Fibroblast of lung (primary cell): ENCODE measurements around the gene NRDE2. TPM values are rescaled to one million over a fixed set of nuclear protein-coding genes. Genes with fewer than 3 reads are reported as not detected.

Source experiments
- DNase-seq, 2 donors: peaks; one replicate each; pipeline versions ENCODE4 v3.0.0 to v3.0.0-alpha.2; 2010; ENCODE audit warnings: low read depth in 2 of 2
- H2AFZ ChIP-seq: 2 replicates; pipeline ENCODE4 v1.5.1; 2012; ENCODE audit warnings: low read length, control low read depth, inconsistent platforms
- H3K27ac ChIP-seq: 2 replicates; pipeline ENCODE4 v1.5.1; 2011; ENCODE audit warnings: low read length, control low read depth; ENCODE audit not compliant: insufficient read depth
- H3K27me3 ChIP-seq: 2 replicates; pipeline ENCODE4 v1.5.1; 2011; ENCODE audit warnings: mild to moderate bottlenecking, low read length; ENCODE audit not compliant: control insufficient read depth, insufficient read depth
- H3K36me3 ChIP-seq: 2 replicates; pipeline ENCODE4 v1.5.1; 2011; ENCODE audit warnings: low read length; ENCODE audit not compliant: control insufficient read depth, insufficient read depth
- H3K4me1 ChIP-seq: 2 replicates; pipeline ENCODE4 v1.5.1; 2011; ENCODE audit warnings: low read length; ENCODE audit not compliant: control insufficient read depth, insufficient read depth; ENCODE audit errors: extremely low read depth
- H3K4me2 ChIP-seq: 2 replicates; pipeline ENCODE4 v1.5.1; 2011; ENCODE audit warnings: low read length, control low read depth; ENCODE audit not compliant: insufficient read depth; ENCODE audit errors: extremely low read depth
- H3K4me3 ChIP-seq, 4 experiments: fragments of 200-600 bp in 1 of 4; sonication (generic) in 1 of 4; replicated peaks in 1 of 4; 2 replicates each; pipeline ENCODE4 v1.5.1; 2011 to 2016; ENCODE audit warnings: low read length in 4 of 4, low read depth in 3 of 4, mild to moderate bottlenecking in 3 of 4, control low read depth in 2 of 4, inconsistent platforms in 1 of 4, mixed read lengths in 1 of 4; ENCODE audit not compliant: insufficient read depth in 1 of 4; ENCODE audit errors: control extremely low read depth in 1 of 4
- H3K79me2 ChIP-seq: 2 replicates; pipeline ENCODE4 v1.5.1; 2012; ENCODE audit warnings: mild to moderate bottlenecking, low read length, inconsistent platforms; ENCODE audit not compliant: control insufficient read depth, insufficient read depth
- H3K9ac ChIP-seq: 2 replicates; pipeline ENCODE4 v1.5.1; 2011; ENCODE audit warnings: mild to moderate bottlenecking, low read length, control low read depth; ENCODE audit not compliant: insufficient read depth
- H3K9me3 ChIP-seq: 2 replicates; pipeline ENCODE4 v1.5.1; 2012; ENCODE audit warnings: low read depth, low read length; ENCODE audit not compliant: control insufficient read depth, insufficient read depth
- H4K20me1 ChIP-seq: 2 replicates; pipeline ENCODE4 v1.5.1; 2011; ENCODE audit warnings: low read length; ENCODE audit not compliant: control insufficient read depth, insufficient read depth; ENCODE audit errors: extremely low read depth
- CTCF ChIP-seq, 2 donors: IDR thresholded peaks in 1 of 2; conservative IDR thresholded peaks in 1 of 2; 1 replicate in 1 of 2; 2 replicates in 1 of 2; pipeline ENCODE4 v1.5.1; 2011 to 2012; ENCODE audit warnings: low read length in 2 of 2, control low read depth in 1 of 2, inconsistent platforms in 1 of 2, low read depth in 1 of 2, mild to moderate bottlenecking in 1 of 2
- EZH2 ChIP-seq: IDR thresholded peaks from 2 replicates; pipeline ENCODE4 v1.5.1; 2012; ENCODE audit warnings: low read length, control low read depth, mild to moderate bottlenecking; ENCODE audit errors: missing control alignments
- polyA plus RNA-seq, 2 donors: library from polyadenylated mRNA; depleted of rRNA in 1 of 2; stranded (reverse) in 1 of 2; unstranded in 1 of 2; fragments of >200 nt; gene quantifications; 2 replicates each; pipeline ENCODE4 v1.2.1, GENCODE V29; 2011 to 2012; ENCODE audit warnings: missing spikeins in 1 of 2
- total RNA-seq: library from RNA; depleted of rRNA; stranded (reverse); fragments of >200 nt; gene quantifications from 2 replicates; pipeline ENCODE4 v1.2.1, GENCODE V29; 2014

NRDE2 gene
- total and polyA plus RNA-seq, 2 donors (not counting 1 experiment from before 2014, with no cell fraction given): 7.0 to 9.7 TPM

GRCh38 chr14:90303473-90303872 lies 28.3 kb downstream of the NRDE2 start:
- Histone ChIP-seq H3K36me3 (peaks cover 2% of the 10 kb centered on the region), H3K4me1 (no peaks in the 10 kb centered on the region), H3K9ac (no peak overlapping the region), H2AFZ (no peak overlapping the region), H3K4me2 (no peak overlapping the region), H3K4me3 (no peak overlapping the region), H3K79me2 (no peaks in the 10 kb centered on the region), H4K20me1 (no peaks in the 10 kb centered on the region), H3K9me3 (no peaks in the 10 kb centered on the region), H3K27me3 (no peaks in the 10 kb centered on the region), H3K27ac (no peak overlapping the region)
- TF ChIP-seq EZH2: no peak
- TF ChIP-seq CTCF (conservative IDR thresholded peaks at IDR 0.05 in 1 of 2, IDR thresholded peaks at IDR 0.05 in 1 of 2; ENCODE audit: low read depth in 1 of 2, low read length in 2 of 2): no peak
- no peak for DNase-seq

- Histone ChIP-seq H3K9ac (no peak overlapping the region), H3K36me3 (peaks cover 2% of the 10 kb centered on the region), H3K27ac (no peak overlapping the region), H4K20me1 (no peaks in the 10 kb centered on the region), H3K4me2 (no peak overlapping the region), H2AFZ (no peak overlapping the region), H3K27me3 (no peaks in the 10 kb centered on the region), H3K4me3 (no peak overlapping the region), H3K79me2 (no peaks in the 10 kb centered on the region), H3K4me1 (no peaks in the 10 kb centered on the region), H3K9me3 (no peaks in the 10 kb centered on the region)
- TF ChIP-seq EZH2: no peak
- no peak for TF ChIP-seq CTCF (conservative IDR thresholded peaks at IDR 0.05 in 1 of 2, IDR thresholded peaks at IDR 0.05 in 1 of 2; ENCODE audit: low read depth in 1 of 2, low read length in 2 of 2)
- no peak for DNase-seq
Measured at GRCh38 chr14:90302529-90303303, 29.0 kb downstream of the NRDE2 start.

- H3K4me1 ChIP-seq: no peaks in the 10 kb centered on the region
- H4K20me1 ChIP-seq: no peaks in the 10 kb centered on the region
- no peak overlapping the region for H3K4me3 ChIP-seq
- no peak overlapping the region for H3K27ac ChIP-seq
- H3K27me3 ChIP-seq: no peaks in the 10 kb centered on the region
- no peak overlapping the region for H3K9ac ChIP-seq
- no peaks in the 10 kb centered on the region for H3K9me3 ChIP-seq
- H3K4me2 ChIP-seq: no peak overlapping the region
- TF ChIP-seq EZH2 (no peak), CTCF (conservative IDR thresholded peaks at IDR 0.05 in 1 of 2, IDR thresholded peaks at IDR 0.05 in 1 of 2; ENCODE audit: low read depth in 1 of 2, low read length in 2 of 2) (peak; percentile 51 to 65)
- DNase-seq: peak; percentile 59 to 83
- peaks cover 2% of the 10 kb centered on the region for H3K36me3 ChIP-seq
- no peaks in the 10 kb centered on the region for H3K79me2 ChIP-seq
- no peak overlapping the region for H2AFZ ChIP-seq
Measured at GRCh38 chr14:90301668-90302090, 30.1 kb downstream of the NRDE2 start.
